ENCODE measurements around the gene FABP7. TPM values are rescaled to one million over a fixed set of nuclear protein-coding genes. Genes with fewer than 3 reads are reported as not detected.

FABP7 gene
- total RNA-seq, 4 donors from 2014 or later, result 0.48 to 0.55 TPM; not detected in 2

DNA sequence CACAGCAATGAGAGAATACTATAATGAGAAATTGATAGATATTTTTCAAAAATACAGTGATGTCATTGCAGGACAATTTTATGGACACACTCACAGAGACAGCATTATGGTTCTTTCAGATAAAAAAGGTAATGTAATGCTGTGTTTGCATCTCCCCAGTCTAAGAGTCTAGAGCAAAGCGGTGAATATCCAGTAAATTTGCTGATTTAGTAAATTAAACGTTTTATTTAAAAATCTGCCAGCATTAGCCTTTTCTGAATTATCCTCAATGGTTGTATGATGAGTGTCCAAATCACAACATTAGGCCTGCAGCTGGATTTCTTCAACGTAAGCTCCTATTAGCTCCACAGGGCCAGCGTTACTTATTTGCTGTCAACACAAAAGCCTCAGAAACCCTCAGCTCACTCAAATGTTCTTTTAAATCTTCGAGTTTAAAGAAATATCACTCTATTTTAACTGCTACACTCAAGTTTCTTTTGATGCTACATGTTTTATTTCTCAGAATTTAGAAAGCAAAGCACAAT is 25.5 kb downstream of the FABP7 start:
- no peaks in the 10 kb centered on the region for H3K27me3 ChIP-seq
- no peak for DNase-seq
- TF ChIP-seq, protein P1, sequence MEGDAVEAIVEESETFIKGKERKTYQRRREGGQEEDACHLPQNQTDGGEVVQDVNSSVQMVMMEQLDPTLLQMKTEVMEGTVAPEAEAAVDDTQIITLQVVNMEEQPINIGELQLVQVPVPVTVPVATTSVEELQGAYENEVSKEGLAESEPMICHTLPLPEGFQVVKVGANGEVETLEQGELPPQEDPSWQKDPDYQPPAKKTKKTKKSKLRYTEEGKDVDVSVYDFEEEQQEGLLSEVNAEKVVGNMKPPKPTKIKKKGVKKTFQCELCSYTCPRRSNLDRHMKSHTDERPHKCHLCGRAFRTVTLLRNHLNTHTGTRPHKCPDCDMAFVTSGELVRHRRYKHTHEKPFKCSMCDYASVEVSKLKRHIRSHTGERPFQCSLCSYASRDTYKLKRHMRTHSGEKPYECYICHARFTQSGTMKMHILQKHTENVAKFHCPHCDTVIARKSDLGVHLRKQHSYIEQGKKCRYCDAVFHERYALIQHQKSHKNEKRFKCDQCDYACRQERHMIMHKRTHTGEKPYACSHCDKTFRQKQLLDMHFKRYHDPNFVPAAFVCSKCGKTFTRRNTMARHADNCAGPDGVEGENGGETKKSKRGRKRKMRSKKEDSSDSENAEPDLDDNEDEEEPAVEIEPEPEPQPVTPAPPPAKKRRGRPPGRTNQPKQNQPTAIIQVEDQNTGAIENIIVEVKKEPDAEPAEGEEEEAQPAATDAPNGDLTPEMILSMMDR (IDR thresholded peaks at IDR 0.05), result no peak
- TF ChIP-seq POLR2A (IDR thresholded peaks at IDR 0.05) (no peak), POLR2AphosphoS5 (IDR thresholded peaks at IDR 0.05) (no peak), EP300 (IDR thresholded peaks at IDR 0.05; ENCODE audit: low read depth) (no peak)
- H3K27ac ChIP-seq, result peak overlapping the region in 3 of 4 donors; percentile 12 to 40 (median 31)
- H3K4me1 ChIP-seq, result peaks cover 4 to 42% (median 8%) of the 10 kb centered on the region in 4 donors
- in situ Hi-C loops (cut with MboI; ENCODE audit: low pct_ligation_motif_present in 1 of 4, low pct_unique_long_range_greater_than_20kb in 1 of 4, low sequenced_read_pairs in 3 of 4) (no loop called here), intact Hi-C loops (cut with DNase I; ENCODE audit: low total_unique reads) (no loop called here)
- H3K36me3 ChIP-seq, result peaks cover 0 to 21% (median 6%) of the 10 kb centered on the region in 4 donors
- 73 to 78% methylated on average over 5 of the region's 5 CpGs for WGBS, 2 donors (ENCODE audit: low coverage in 1 of 2)
- no peak overlapping the region for H3K4me3 ChIP-seq
- no peaks in the 10 kb centered on the region for H3K9me3 ChIP-seq

DNA sequence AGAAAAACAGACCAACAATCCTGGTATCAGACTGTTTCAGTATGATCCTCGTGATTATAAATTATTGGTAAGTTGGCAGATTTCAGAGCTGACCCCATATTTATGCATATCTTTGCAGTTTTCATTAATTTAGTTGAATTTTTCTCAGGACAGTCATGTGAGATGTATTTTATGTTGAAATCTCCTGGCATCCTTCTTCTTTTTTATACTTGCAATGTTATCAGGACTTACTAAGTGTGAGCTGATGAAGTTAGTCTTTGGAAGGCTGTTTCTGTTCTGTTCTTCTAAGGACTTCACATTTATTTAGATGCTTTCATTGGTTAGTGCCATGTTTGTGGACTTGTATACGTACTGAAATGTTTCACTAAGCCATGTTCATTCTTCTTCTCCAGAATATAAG is 26.8 kb downstream of the FABP7 start:
- TF ChIP-seq POLR2AphosphoS5 (IDR thresholded peaks at IDR 0.05), result no peak
- TF ChIP-seq, protein P1 (IDR thresholded peaks at IDR 0.05), result no peak
- TF ChIP-seq EP300 (IDR thresholded peaks at IDR 0.05; ENCODE audit: low read depth), result no peak
- no peak for TF ChIP-seq POLR2A (IDR thresholded peaks at IDR 0.05)
- in situ Hi-C loops (cut with MboI; ENCODE audit: low pct_ligation_motif_present in 1 of 4, low pct_unique_long_range_greater_than_20kb in 1 of 4, low sequenced_read_pairs in 3 of 4) (no loop called here), intact Hi-C loops (cut with DNase I; ENCODE audit: low total_unique reads) (no loop called here)
- Histone ChIP-seq H3K4me3 (no peak overlapping the region), H3K27me3 (no peaks in the 10 kb centered on the region), H3K4me1 (peaks cover 4 to 32% (median 4%) of the 10 kb centered on the region in 4 donors), H3K36me3 (peaks cover 0 to 21% (median 6%) of the 10 kb centered on the region in 4 donors), H3K27ac (peak overlapping the region in 3 of 4 donors; percentile 13 to 40 (median 31)), H3K9me3 (no peaks in the 10 kb centered on the region)
- no peak for DNase-seq
- WGBS, 2 donors (ENCODE audit: low coverage in 1 of 2), result 76 to 94% methylated on average over 2 of the region's 2 CpGs

DNA sequence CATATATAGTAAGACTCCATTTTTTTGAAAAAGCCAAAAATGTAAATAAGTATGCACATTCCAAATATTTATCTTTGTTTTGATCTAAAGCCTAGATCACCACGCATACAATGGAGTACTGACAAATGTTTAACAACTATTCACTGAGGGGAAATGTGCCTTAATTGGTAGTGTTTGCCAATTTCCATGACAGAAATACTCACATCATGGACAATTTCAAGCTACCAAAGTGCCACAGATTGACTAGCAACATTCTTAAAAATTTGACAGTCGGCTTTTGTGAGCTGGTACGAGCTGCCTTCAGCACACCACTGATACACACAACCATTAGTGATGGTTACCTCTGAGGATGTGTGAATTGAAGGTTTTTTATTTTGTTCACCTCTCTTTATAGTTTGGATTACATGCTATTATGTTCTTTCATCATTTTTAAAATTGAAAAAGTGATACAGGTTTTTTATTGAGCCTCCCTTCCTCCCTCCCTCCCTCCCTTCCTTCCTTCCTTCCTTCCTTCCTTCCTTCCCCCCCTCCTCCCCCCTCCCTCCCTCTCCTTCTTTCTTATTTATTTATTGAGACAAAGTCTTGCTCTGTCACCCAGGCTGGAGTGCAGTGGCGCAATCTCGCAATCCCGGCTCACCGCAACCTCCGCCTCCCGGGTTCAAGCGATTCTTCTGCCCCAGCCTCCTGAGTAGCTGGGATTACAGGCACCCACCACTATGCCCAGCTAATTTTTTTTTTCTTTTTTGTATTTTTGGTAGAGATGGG is 28.8 kb downstream of the FABP7 start:
- no peaks in the 10 kb centered on the region for H3K27me3 ChIP-seq
- DNase-seq, result no peak
- H3K36me3 ChIP-seq, result peaks cover 0 to 21% (median 6%) of the 10 kb centered on the region in 4 donors
- H3K27ac ChIP-seq, result peak overlapping the region in 1 of 4 donors; percentile 34
- intact Hi-C loops (cut with DNase I; ENCODE audit: low total_unique reads), result no loop called here
- peaks cover 0 to 18% (median 4%) of the 10 kb centered on the region in 4 donors for H3K4me1 ChIP-seq
- no peaks in the 10 kb centered on the region for H3K9me3 ChIP-seq
- TF ChIP-seq POLR2AphosphoS5 (IDR thresholded peaks at IDR 0.05), result no peak
- TF ChIP-seq, protein P1 (IDR thresholded peaks at IDR 0.05), result no peak
- TF ChIP-seq POLR2A (IDR thresholded peaks at IDR 0.05), result no peak
- no peak for TF ChIP-seq EP300 (IDR thresholded peaks at IDR 0.05; ENCODE audit: low read depth)
- in situ Hi-C loops (cut with MboI; ENCODE audit: low pct_ligation_motif_present in 1 of 4, low pct_unique_long_range_greater_than_20kb in 1 of 4, low sequenced_read_pairs in 3 of 4), result no loop called here
- no peak overlapping the region for H3K4me3 ChIP-seq
- WGBS, 2 donors (ENCODE audit: low coverage in 1 of 2), result 79 to 86% methylated on average over 5 to 10 of the region's 10 CpGs

DNA sequence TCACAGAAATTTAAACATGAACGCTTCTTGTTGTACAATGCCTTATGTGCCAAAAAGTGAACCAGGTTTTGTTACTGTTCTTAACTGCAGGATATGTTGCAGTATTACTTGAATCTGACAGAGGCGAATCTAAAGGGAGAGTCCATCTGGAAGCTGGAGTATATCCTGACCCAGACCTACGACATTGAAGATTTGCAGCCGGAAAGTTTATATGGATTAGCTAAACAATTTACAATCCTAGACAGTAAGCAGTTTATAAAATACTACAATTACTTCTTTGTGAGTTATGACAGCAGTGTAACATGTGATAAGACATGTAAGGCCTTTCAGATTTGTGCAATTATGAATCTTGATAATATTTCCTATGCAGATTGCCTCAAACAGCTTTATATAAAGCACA is 29.5 kb downstream of the FABP7 start:
- in situ Hi-C loops (cut with MboI; ENCODE audit: low pct_ligation_motif_present in 1 of 4, low pct_unique_long_range_greater_than_20kb in 1 of 4, low sequenced_read_pairs in 3 of 4), result no loop called here
- TF ChIP-seq, protein P1 (IDR thresholded peaks at IDR 0.05), result no peak
- no peak for TF ChIP-seq EP300 (IDR thresholded peaks at IDR 0.05; ENCODE audit: low read depth)
- no peak for TF ChIP-seq POLR2AphosphoS5 (IDR thresholded peaks at IDR 0.05)
- no peak for TF ChIP-seq POLR2A (IDR thresholded peaks at IDR 0.05)
- no peaks in the 10 kb centered on the region for H3K27me3 ChIP-seq
- no peak overlapping the region for H3K4me3 ChIP-seq
- H3K27ac ChIP-seq, result peak overlapping the region in 1 of 4 donors; percentile 34
- WGBS, 2 donors (ENCODE audit: low coverage in 1 of 2), result 45 to 54% methylated on average over 4 of the region's 4 CpGs
- peaks cover 0 to 17% (median 5%) of the 10 kb centered on the region in 4 donors for H3K36me3 ChIP-seq
- H3K9me3 ChIP-seq, result no peaks in the 10 kb centered on the region
- H3K4me1 ChIP-seq, result peaks cover 0 to 15% (median 2%) of the 10 kb centered on the region in 4 donors
- intact Hi-C loops (cut with DNase I; ENCODE audit: low total_unique reads), result no loop called here
- DNase-seq, result no peak

All from transverse colon (tissue), 4 donors.